Sigmoid colon (tissue), 7 donors: ENCODE results near the gene CCNY. TPM values are rescaled to one million over a fixed set of nuclear protein-coding genes. Genes with fewer than 3 reads are reported as not detected.

Experiments used
- DNase-seq: peaks from one replicate; pipeline ENCODE4 v3.0.0-alpha.2; 2019
- H3K27ac ChIP-seq, 4 donors: fragments of 200-600 bp; sonication (generic); one replicate each; pipeline ENCODE4 v1.5.1; 2016 to 2019; ENCODE audit warnings: mild to moderate bottlenecking in 1 of 4
- H3K27me3 ChIP-seq, 3 donors: fragments of 200-600 bp; sonication (generic); one replicate each; pipeline ENCODE4 v1.5.1; 2019; ENCODE audit warnings: mild to moderate bottlenecking in 1 of 3
- H3K36me3 ChIP-seq, 4 donors: fragments of 200-600 bp; sonication (generic); one replicate each; pipeline ENCODE4 v1.5.1; 2016 to 2019
- H3K4me1 ChIP-seq, 4 donors: fragments of 200-600 bp; sonication (generic); one replicate each; pipeline ENCODE4 v1.5.1; 2017 to 2019
- H3K4me3 ChIP-seq, 4 donors: fragments of 200-600 bp; sonication (generic); one replicate each; pipeline ENCODE4 v1.5.1; 2017 to 2019; ENCODE audit warnings: mild to moderate bottlenecking in 2 of 4, moderate library complexity in 1 of 4
- H3K9me3 ChIP-seq, 4 donors: fragments of 200-600 bp in 3 of 4; sonication (generic) in 3 of 4; one replicate each; pipeline versions ENCODE4 v1.5.1 to v1.6.1; 2013 to 2019
- CTCF ChIP-seq, 4 experiments: fragments of 450-650 bp in 3 of 4; fragments of 200-600 bp in 1 of 4; IDR thresholded peaks; one replicate each; pipeline ENCODE4 v1.5.1; 2016 to 2019; ENCODE audit warnings: antibody characterized with exemption in 4 of 4, mild to moderate bottlenecking in 3 of 4, moderate library complexity in 2 of 4
- EP300 ChIP-seq, 4 donors: sonication (generic); formaldehyde crosslinking; IDR thresholded peaks; one replicate each; pipeline ENCODE4 v1.6.1; 2017; ENCODE audit warnings: antibody characterized with exemption in 4 of 4
- POLR2A ChIP-seq, 2 donors: fragments of 450-650 bp; IDR thresholded peaks; one replicate each; pipeline ENCODE4 v1.6.1; 2016; ENCODE audit warnings: antibody characterized with exemption in 2 of 2, mild to moderate bottlenecking in 2 of 2, moderate library complexity in 2 of 2
- POLR2AphosphoS5 ChIP-seq, 4 donors: sonication (generic); formaldehyde crosslinking; IDR thresholded peaks; one replicate each; pipeline ENCODE4 v1.6.1; 2017; ENCODE audit warnings: antibody characterized with exemption in 4 of 4
- WGBS, 2 donors: extraction: QIAGEN DNeasy Blood & Tissue Kit; methylation state at CpG; one replicate each; pipeline ENCODE4 v1.1.7; 2013; 5-methylcytosine and 5-hydroxymethylcytosine counted together
- intact Hi-C: fragments of 100-400 bp; cut with DNase I; formaldehyde crosslinking; loops from one replicate; pipeline ENCODE4 v1.15.1; 2023
- polyA plus RNA-seq, 3 donors: library from polyadenylated mRNA; stranded (reverse); fragments of 200-250 nt; gene quantifications; one replicate each; pipeline ENCODE4 v1.2.3, GENCODE V29; 2013
- total RNA-seq, 4 donors: library from RNA; depleted of rRNA; stranded (reverse); fragments of >200 nt; gene quantifications; one replicate each; pipeline ENCODE4 v1.1.0, GENCODE V29; 2016
- donor health status: healthy with polysubstance abuse.
- donor health status: Bipolar disorder and iron deficiency.
- donor health status: healthy.

Gene CCNY
- total and polyA plus RNA-seq, 7 donors = 24.0 to 45.7 (median 35.7) TPM

- intact Hi-C loops = no loop called here
- H3K27me3 ChIP-seq = no peaks in the 10 kb centered on the region
- 86 to 93% methylated on average over 2 of the region's 2 CpGs for WGBS, 2 donors
These were observed 103.7 kb downstream of the CCNY start for GRCh38 chr10:35440016-35440415.

DNA sequence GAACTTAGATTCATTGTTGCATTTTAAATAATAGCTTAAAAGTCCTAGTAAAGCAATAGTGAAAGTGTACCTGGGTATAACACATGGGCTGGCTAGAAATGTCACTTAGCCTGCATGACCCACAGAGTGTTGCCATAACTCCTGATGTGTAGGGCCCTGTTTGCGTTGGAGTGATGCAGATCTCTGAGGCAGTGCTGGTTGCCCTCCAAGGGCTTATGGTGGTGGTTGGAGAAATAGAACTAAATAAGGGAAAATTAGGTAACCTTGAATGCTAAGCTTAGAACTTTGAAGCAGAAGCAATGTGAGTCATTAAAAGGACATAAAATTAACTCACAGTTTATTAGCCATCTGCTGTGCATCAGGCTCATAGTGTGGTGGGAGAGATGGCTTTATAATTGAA lies 105.7 kb downstream of the CCNY start:
- H3K36me3 ChIP-seq = no peaks in the 10 kb centered on the region
- peaks cover 0 to 12% (median 7%) of the 10 kb centered on the region in 4 donors for H3K9me3 ChIP-seq
- peak overlapping the region in 2 of 4 donors; percentile 31 to 35 for H3K27ac ChIP-seq
- intact Hi-C loops = no loop called here
- no peak for DNase-seq
- no peaks in the 10 kb centered on the region for H3K27me3 ChIP-seq
- H3K4me1 ChIP-seq = peaks cover 0 to 47% (median 10%) of the 10 kb centered on the region in 4 donors
- peak in 1 of 4 donors; percentile 39 for TF ChIP-seq EP300 (IDR thresholded peaks at IDR 0.05)
- peak in 1 of 4 donors; percentile 7 for TF ChIP-seq POLR2AphosphoS5 (IDR thresholded peaks at IDR 0.05)
- TF ChIP-seq POLR2A (IDR thresholded peaks at IDR 0.05) = no peak
- 93 to 94% methylated on average over 1 of the region's 1 CpG for WGBS, 2 donors
- H3K4me3 ChIP-seq = no peak overlapping the region

More at GRCh38 chr10:35440016-35440415, 103.7 kb downstream of the CCNY start:
- Histone ChIP-seq H3K4me1 (peaks cover 0 to 37% (median 7%) of the 10 kb centered on the region in 4 donors), H3K4me3 (no peak overlapping the region), H3K36me3 (no peaks in the 10 kb centered on the region), H3K9me3 (peaks cover 0 to 12% (median 7%) of the 10 kb centered on the region in 4 donors), H3K27ac (no peak overlapping the region)
- no peak for DNase-seq
- TF ChIP-seq POLR2AphosphoS5 (IDR thresholded peaks at IDR 0.05) = no peak
- TF ChIP-seq CTCF (IDR thresholded peaks at IDR 0.05) = no peak
- TF ChIP-seq POLR2A (IDR thresholded peaks at IDR 0.05) = no peak
- TF ChIP-seq EP300 (IDR thresholded peaks at IDR 0.05) = no peak

DNA sequence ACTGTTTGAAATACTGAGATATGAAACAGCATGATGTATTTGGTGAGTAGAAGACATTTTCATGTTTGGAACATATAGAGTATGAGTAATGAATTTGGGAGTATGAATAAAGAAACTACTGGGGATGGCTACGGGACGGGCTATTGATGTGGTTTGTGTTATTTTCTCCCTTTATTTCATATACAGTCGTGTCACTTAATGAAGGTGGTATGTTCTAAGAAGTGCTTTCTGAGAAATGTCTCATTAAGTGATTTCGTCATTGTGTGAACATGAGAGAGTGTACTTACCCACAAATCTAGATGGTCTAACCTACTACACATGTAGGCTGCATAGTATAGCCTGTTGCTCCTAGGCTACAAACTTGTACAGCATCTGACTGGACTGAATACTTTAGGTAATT lies 106.3 kb downstream of the CCNY start:
- Histone ChIP-seq H3K27me3 (no peaks in the 10 kb centered on the region), H3K36me3 (no peaks in the 10 kb centered on the region), H3K4me1 (peaks cover 0 to 51% (median 14%) of the 10 kb centered on the region in 4 donors), H3K9me3 (peaks cover 0 to 12% (median 7%) of the 10 kb centered on the region in 4 donors), H3K4me3 (no peak overlapping the region), H3K27ac (peak overlapping the region in 2 of 4 donors; percentile 31 to 35)
- DNase-seq = no peak
- intact Hi-C loops = no loop called here
- TF ChIP-seq CTCF (IDR thresholded peaks at IDR 0.05) (no peak), POLR2A (IDR thresholded peaks at IDR 0.05) (no peak), POLR2AphosphoS5 (IDR thresholded peaks at IDR 0.05) (no peak), EP300 (IDR thresholded peaks at IDR 0.05) (no peak)
- 85 to 92% methylated on average over 4 of the region's 4 CpGs for whole genome bisulfite sequencing, 2 donors

DNA sequence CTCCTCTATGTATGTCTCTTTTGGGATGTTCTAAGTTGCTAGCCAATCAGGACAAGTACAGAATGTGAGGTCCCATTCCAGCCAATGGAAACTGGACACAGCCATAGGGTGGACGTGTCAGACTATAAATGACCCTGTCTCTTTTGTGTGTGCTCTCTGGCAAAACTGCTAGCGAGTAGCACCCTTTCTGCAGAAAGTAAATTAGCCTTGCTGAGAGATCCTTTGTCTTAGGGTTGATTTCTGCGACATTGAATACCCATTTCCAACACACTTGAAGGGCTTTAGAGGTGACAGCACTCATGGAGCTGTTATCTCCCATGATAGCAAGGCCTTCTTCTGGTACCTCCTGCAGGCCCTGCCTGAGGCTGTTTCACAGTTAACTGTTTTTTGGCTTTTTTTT lies 107.5 kb downstream of the CCNY start:
- Histone ChIP-seq H3K27ac (no peak overlapping the region), H3K9me3 (peaks cover 0 to 12% (median 7%) of the 10 kb centered on the region in 4 donors), H3K36me3 (no peaks in the 10 kb centered on the region), H3K4me1 (peaks cover 0 to 58% (median 25%) of the 10 kb centered on the region in 4 donors), H3K27me3 (no peaks in the 10 kb centered on the region), H3K4me3 (no peak overlapping the region)
- WGBS, 2 donors = 98% methylated on average over 3 of the region's 3 CpGs
- intact Hi-C loops = no loop called here
- no peak for DNase-seq
- TF ChIP-seq EP300 (IDR thresholded peaks at IDR 0.05) = no peak
- TF ChIP-seq POLR2A (IDR thresholded peaks at IDR 0.05) = no peak

DNA sequence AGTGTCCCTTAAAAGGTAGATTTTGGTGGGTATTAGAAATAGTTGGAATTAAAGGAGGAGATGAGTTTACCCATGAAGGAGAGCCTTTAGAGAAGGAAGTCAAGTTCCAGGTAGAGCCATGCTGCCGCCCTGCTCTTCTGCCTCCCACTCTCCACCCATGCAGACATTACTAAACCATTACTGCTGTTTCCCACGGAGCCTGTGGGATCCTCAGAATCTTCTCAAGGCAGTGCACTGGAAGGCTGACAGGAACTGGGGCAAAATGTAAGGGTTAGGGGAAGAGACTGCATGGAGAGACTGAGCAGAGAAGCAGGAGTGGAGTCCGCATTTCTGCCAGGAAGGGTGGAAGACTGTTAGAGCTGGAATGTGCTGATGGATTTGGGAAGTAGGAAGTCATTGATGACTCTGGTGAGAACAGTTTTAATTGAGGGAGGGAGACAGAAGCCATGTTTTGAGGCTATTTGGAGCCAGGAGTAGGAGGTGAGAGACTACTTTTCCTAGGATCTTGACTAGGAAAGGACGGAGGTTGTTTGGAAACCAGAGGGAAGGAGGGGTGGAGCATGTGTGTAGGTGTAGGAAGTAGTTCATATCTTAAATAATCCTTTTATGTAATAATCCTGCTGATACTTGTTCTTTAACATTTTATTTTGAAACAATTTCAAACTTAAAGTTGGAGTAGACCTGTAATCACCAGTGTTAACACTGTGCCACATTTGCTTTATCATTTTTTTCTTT lies 109.0 kb downstream of the CCNY start:
- Histone ChIP-seq H3K27ac (no peak overlapping the region), H3K4me3 (no peak overlapping the region), H3K27me3 (no peaks in the 10 kb centered on the region), H3K4me1 (peaks cover 0 to 67% (median 40%) of the 10 kb centered on the region in 4 donors), H3K9me3 (peaks cover 0 to 12% (median 7%) of the 10 kb centered on the region in 4 donors), H3K36me3 (no peaks in the 10 kb centered on the region)
- WGBS, 2 donors = 94 to 96% methylated on average over 4 of the region's 4 CpGs
- TF ChIP-seq POLR2AphosphoS5 (IDR thresholded peaks at IDR 0.05) = no peak
- TF ChIP-seq EP300 (IDR thresholded peaks at IDR 0.05) = no peak
- TF ChIP-seq POLR2A (IDR thresholded peaks at IDR 0.05) = no peak
- no peak for TF ChIP-seq CTCF (IDR thresholded peaks at IDR 0.05)
- intact Hi-C loops = no loop called here
- no peak for DNase-seq
